Stimulated activated memory B cell treated with anti-CD40 and anti-IgM and Interleukin-4, amounts not matched to agents 10 μg/mL and 1 μg/mL and 100 μg/mL, for 72 hours (primary cell): Measurements from ENCODE around the gene MAGEB17.
"Not testable (repeated sequence)": the region's sequence is repeated elsewhere in the genome, so short reads cannot be mapped to it uniquely, and the experiment has no call there.

Experiments
- ATAC-seq: fragments of 150-1000 bp; cut with Tn5 transposase; 2 replicates; pipeline ENCODE4 v1.10.0; 2021
- H3K27ac Mint-ChIP-seq: one replicate; pipeline ENCODE4 v1.8.0; 2022; ENCODE audit warnings: mild to moderate bottlenecking, mixed read lengths
- H3K27me3 Mint-ChIP-seq: one replicate; pipeline ENCODE4 v1.8.0; 2022; ENCODE audit warnings: mixed read lengths
- H3K36me3 Mint-ChIP-seq: one replicate; pipeline ENCODE4 v1.8.0; 2022; ENCODE audit warnings: mixed read lengths
- H3K4me1 Mint-ChIP-seq: one replicate; pipeline ENCODE4 v1.8.0; 2022; ENCODE audit warnings: mixed read lengths
- H3K4me3 Mint-ChIP-seq: one replicate; pipeline ENCODE4 v1.8.0; 2022; ENCODE audit warnings: mild to moderate bottlenecking, moderate library complexity, mixed read lengths
- H3K9me3 Mint-ChIP-seq: one replicate; pipeline ENCODE4 v1.8.0; 2022; ENCODE audit warnings: mixed read lengths

The MAGEB17 gene

DNA sequence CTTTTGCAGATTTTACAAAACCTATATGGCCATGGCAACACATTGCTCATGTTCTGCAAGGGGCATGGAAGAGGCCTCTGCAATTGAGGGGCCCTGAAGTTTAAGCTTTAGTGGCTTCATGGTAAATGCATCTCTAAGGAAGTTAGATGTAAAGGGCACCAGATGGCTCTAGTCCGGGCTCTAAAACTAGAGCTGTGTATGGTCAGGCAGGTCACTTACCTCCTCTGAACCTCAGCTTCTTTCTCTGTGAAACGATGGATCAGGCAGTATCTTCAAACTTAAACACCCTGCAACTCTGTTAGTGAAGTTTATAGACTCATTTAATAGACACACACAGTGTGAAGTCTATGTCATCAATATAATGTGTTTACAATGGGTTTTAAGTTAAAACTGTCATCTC, 10.0 kb downstream of the MAGEB17 start:
- Mint-ChIP-seq H3K27ac (no peak overlapping the region), H3K36me3 (no peaks in the 10 kb centered on the region), H3K4me3 (no peak overlapping the region), H3K27me3 (no peaks in the 10 kb centered on the region), H3K4me1 (no peaks in the 10 kb centered on the region), H3K9me3 (no peaks in the 10 kb centered on the region)
- ATAC-seq, result no peak

DNA sequence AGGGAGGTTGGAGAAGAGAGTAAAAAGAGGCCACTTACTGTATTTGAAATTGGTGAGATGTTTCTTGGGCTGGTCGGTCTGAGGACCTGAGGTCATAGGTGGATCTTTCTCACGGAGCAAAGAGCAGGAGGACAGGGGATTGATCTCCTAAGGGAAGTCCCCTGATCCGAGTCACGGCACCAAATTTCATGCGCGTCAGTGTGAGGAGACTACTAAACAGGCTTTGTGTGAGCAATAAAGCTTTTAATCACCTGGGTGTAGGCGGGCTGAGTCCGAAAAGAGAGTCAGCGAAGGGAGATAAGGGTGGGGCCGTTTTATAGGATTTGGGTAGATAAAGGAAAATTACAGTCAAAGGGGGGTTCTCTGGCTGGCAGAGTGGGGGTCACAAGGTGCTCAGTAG, 16.6 kb downstream of the MAGEB17 start:
- peaks cover 15% of the 10 kb centered on the region for H3K27me3 Mint-ChIP-seq
- not testable (repeated sequence) for H3K27ac Mint-ChIP-seq, H3K4me1 Mint-ChIP-seq, H3K4me3 Mint-ChIP-seq, ATAC-seq, H3K9me3 Mint-ChIP-seq, H3K36me3 Mint-ChIP-seq

- no peak for ATAC-seq
- Mint-ChIP-seq H3K27me3 (peaks cover 15% of the 10 kb centered on the region), H3K36me3 (no peaks in the 10 kb centered on the region), H3K9me3 (no peaks in the 10 kb centered on the region), H3K4me3 (no peak overlapping the region), H3K27ac (no peak overlapping the region), H3K4me1 (peaks cover 7% of the 10 kb centered on the region)
Measured at GRCh38 chrX:16185725-16186136, 18.4 kb downstream of the MAGEB17 start.

- Mint-ChIP-seq H3K36me3 (no peaks in the 10 kb centered on the region), H3K27ac (no peak overlapping the region), H3K9me3 (no peaks in the 10 kb centered on the region), H3K27me3 (peaks cover 15% of the 10 kb centered on the region), H3K4me1 (peaks cover 7% of the 10 kb centered on the region), H3K4me3 (no peak overlapping the region)
- ATAC-seq, result no peak
Measured at GRCh38 chrX:16186380-16187007, 19.2 kb downstream of the MAGEB17 start.

DNA sequence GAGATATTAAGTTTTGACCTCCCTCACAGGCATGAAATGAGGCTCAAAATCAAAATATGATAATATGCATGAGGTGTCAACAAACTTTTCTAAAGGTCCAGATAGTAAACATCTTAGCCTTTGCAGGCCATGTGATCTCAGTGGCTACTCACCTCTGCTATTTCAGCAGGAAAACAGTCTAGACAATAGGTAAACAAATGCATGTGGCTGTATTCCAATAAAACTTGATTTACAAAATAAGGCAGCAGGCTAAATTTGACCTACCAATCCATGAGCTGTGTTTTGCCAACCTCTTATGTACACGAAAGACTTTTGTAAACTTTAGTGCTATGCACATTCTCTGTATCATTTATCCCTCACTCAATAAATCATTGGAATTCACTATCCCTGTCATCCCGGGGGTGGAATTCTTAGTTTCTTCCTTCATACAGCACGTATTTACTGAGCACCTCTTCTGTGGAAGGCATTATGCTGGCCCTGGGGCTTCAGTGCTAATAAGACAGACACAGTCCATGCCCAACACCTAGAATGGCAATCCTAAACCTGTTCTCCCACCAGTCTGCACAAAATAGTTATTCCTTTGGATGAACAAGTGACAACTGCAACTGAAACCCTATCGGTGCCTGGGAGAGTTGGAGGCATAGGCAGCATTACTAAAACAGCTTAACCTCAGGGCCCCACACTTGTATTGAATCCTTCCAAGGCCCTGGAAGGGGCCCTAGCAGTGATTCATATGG, 19.9 kb downstream of the MAGEB17 start:
- Mint-ChIP-seq H3K4me3 (no peak overlapping the region), H3K36me3 (no peaks in the 10 kb centered on the region), H3K27ac (no peak overlapping the region), H3K4me1 (peaks cover 7% of the 10 kb centered on the region), H3K27me3 (peaks cover 15% of the 10 kb centered on the region), H3K9me3 (no peaks in the 10 kb centered on the region)
- ATAC-seq, result no peak

DNA sequence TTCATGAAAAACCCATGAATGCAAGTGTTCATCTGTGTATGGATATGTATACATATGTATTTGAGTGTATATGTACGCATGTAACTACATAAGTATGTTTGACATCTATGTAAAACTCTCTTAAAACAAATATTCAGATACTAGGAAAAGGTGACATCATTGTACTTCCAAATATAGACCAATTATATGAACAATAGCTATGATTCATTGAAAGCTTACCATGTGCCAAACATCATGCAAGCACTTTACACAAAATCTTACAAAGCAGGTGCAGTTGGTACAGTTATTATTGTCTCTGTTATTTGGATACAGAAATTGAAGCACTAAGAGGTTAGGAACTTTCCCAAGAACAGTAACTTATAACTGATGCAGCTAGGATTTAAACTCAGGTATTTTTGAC, 21.4 kb downstream of the MAGEB17 start:
- ATAC-seq, result no peak
- no peak overlapping the region for H3K27ac Mint-ChIP-seq
- peaks cover 4% of the 10 kb centered on the region for H3K27me3 Mint-ChIP-seq
- H3K36me3 Mint-ChIP-seq, result no peaks in the 10 kb centered on the region
- H3K4me3 Mint-ChIP-seq, result no peak overlapping the region
- no peaks in the 10 kb centered on the region for H3K9me3 Mint-ChIP-seq
- H3K4me1 Mint-ChIP-seq, result peaks cover 7% of the 10 kb centered on the region

GRCh38 chrX:16191605-16192004, 24.3 kb downstream of the MAGEB17 start:
- H3K27ac Mint-ChIP-seq, result no peak overlapping the region
- no peaks in the 10 kb centered on the region for H3K4me1 Mint-ChIP-seq
- ATAC-seq, result no peak

DNA sequence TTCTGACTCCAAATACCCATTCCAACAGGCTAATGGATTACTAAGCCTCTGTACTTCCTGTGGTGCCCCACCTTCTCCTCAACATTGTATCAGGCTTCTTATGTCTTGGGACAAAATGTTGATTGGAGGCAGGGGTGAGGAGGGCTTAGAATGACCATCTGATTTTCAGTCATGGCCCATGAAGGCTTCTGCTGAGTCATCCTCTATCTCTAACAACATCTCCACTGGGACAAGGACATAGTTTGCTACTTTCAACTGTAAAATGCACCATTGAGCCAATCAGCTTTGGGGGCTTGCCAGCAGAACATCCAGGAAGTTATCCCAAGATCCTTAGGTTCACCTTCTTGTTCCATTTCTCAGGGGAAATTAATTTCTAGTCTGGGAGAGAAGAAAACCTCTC, 29.5 kb downstream of the MAGEB17 start:
- no peak overlapping the region for H3K27ac Mint-ChIP-seq
- H3K9me3 Mint-ChIP-seq, result peaks cover 3% of the 10 kb centered on the region
- no peaks in the 10 kb centered on the region for H3K27me3 Mint-ChIP-seq
- ATAC-seq, result no peak
- H3K4me1 Mint-ChIP-seq, result no peaks in the 10 kb centered on the region
- H3K4me3 Mint-ChIP-seq, result no peak overlapping the region
- H3K36me3 Mint-ChIP-seq, result no peaks in the 10 kb centered on the region

More at GRCh38 chrX:16191605-16192004, 24.3 kb downstream of the MAGEB17 start:
- H3K4me3 Mint-ChIP-seq, result no peak overlapping the region
- no peaks in the 10 kb centered on the region for H3K36me3 Mint-ChIP-seq
- H3K9me3 Mint-ChIP-seq, result no peaks in the 10 kb centered on the region
- H3K27me3 Mint-ChIP-seq, result no peaks in the 10 kb centered on the region

- Mint-ChIP-seq H3K27ac (no peak overlapping the region), H3K9me3 (peaks cover 5% of the 10 kb centered on the region), H3K4me3 (no peak overlapping the region), H3K4me1 (no peaks in the 10 kb centered on the region), H3K27me3 (peaks cover 8% of the 10 kb centered on the region), H3K36me3 (no peaks in the 10 kb centered on the region)
- no peak for ATAC-seq
Measured at GRCh38 chrX:16199343-16199742, 32.1 kb downstream of the MAGEB17 start.

DNA sequence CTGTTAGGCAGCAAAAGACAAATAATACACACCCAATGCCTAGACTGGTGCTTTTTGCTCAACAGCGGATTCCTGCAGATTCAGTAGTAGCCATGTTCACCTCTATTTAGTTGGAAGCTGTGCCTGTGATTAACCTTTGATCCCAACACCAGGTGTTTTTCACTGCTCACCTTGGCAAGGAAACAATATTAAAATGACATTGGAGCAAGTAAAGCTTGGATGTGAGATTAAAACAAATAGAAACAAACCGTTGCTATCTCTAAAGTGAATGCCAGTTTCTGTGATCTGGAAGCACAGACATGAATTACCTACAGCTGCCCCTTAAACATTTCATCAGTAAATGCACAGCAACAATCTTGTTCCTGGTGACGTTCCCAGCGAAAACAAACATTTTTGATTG, 35.7 kb downstream of the MAGEB17 start:
- Mint-ChIP-seq H3K27me3 (peaks cover 8% of the 10 kb centered on the region), H3K4me3 (no peak overlapping the region), H3K36me3 (no peaks in the 10 kb centered on the region), H3K4me1 (no peaks in the 10 kb centered on the region), H3K9me3 (peaks cover 5% of the 10 kb centered on the region), H3K27ac (no peak overlapping the region)
- ATAC-seq, result no peak

DNA sequence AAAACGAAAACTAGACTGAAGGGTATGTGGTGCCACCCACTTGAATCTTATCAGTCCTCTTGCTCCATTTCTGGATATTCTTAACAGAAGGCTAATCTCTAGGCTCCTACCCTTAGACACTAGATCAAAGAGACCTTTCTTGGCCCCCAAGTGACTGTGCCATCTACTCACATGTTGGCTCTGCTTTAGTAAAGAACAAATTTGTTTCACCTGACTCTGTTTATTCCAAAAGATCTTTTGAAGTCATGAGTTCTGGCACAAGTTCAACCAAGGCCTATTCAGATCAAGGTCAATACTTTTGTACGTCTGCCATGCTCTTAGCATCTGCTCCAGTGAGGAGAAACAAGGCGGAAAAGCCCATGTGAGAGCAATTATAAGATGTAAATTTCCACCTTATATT, 37.3 kb downstream of the MAGEB17 start:
- Mint-ChIP-seq H3K27ac (no peak overlapping the region), H3K27me3 (peaks cover 8% of the 10 kb centered on the region), H3K4me3 (no peak overlapping the region), H3K4me1 (no peaks in the 10 kb centered on the region), H3K9me3 (peaks cover 5% of the 10 kb centered on the region), H3K36me3 (no peaks in the 10 kb centered on the region)
- ATAC-seq, result no peak

DNA sequence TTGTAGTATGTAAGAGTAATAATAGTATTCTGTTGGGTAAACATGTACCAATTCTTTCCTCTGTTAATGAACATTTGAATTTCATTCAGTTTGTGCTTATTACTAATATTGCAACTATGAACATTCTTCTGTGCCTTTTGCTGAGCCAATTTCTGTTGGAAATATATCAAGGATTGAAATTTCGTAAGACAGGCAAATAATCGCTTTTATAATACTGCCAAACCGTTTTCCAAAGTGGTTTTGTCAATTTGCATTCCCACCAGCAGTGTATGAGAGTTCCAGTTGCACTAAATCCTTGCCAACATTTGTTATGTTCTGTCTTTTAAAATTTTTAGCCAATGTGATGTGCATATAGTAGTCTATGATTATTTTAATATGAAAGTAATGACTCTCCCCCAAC, 38.6 kb downstream of the MAGEB17 start:
- H3K9me3 Mint-ChIP-seq, result peaks cover 5% of the 10 kb centered on the region
- H3K4me3 Mint-ChIP-seq, result no peak overlapping the region
- H3K4me1 Mint-ChIP-seq, result no peaks in the 10 kb centered on the region
- H3K27ac Mint-ChIP-seq, result no peak overlapping the region
- no peaks in the 10 kb centered on the region for H3K36me3 Mint-ChIP-seq
- no peak for ATAC-seq
- H3K27me3 Mint-ChIP-seq, result peaks cover 8% of the 10 kb centered on the region

DNA sequence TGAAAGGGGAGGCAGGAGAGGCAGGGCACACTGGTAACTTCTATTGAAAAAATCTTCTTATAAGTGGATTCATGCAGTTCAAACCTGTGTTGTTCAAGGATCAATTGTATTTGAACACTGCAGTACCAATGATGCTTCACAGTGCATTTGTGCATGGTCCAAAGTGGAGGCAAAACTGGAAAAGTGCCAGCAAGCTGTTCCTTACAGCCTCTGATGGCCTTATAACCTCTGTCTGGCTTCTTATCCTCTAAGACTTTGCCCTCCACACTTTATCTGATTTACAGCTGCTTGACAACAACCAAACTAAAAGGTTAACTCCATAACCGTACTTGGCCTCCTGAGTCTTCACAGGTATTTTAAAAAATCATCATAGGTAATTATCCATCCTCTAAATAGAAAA, 40.4 kb downstream of the MAGEB17 start:
- no peak for ATAC-seq
- peaks cover 2% of the 10 kb centered on the region for H3K9me3 Mint-ChIP-seq
- H3K27ac Mint-ChIP-seq, result no peak overlapping the region
- H3K4me1 Mint-ChIP-seq, result no peaks in the 10 kb centered on the region
- peaks cover under 1% of the 10 kb centered on the region for H3K27me3 Mint-ChIP-seq
- H3K36me3 Mint-ChIP-seq, result no peaks in the 10 kb centered on the region
- H3K4me3 Mint-ChIP-seq, result no peak overlapping the region

GRCh38 chrX:16208601-16209000, 41.3 kb downstream of the MAGEB17 start:
- Mint-ChIP-seq H3K9me3 (peaks cover 2% of the 10 kb centered on the region), H3K4me3 (no peak overlapping the region), H3K27me3 (no peaks in the 10 kb centered on the region), H3K36me3 (no peaks in the 10 kb centered on the region), H3K27ac (no peak overlapping the region), H3K4me1 (no peaks in the 10 kb centered on the region)
- ATAC-seq, result no peak

GRCh38 chrX:16210061-16210460, 42.8 kb downstream of the MAGEB17 start:
- Mint-ChIP-seq H3K4me3 (no peak overlapping the region), H3K36me3 (no peaks in the 10 kb centered on the region), H3K27ac (no peak overlapping the region), H3K4me1 (no peaks in the 10 kb centered on the region), H3K27me3 (no peaks in the 10 kb centered on the region), H3K9me3 (no peaks in the 10 kb centered on the region)
- no peak for ATAC-seq

DNA sequence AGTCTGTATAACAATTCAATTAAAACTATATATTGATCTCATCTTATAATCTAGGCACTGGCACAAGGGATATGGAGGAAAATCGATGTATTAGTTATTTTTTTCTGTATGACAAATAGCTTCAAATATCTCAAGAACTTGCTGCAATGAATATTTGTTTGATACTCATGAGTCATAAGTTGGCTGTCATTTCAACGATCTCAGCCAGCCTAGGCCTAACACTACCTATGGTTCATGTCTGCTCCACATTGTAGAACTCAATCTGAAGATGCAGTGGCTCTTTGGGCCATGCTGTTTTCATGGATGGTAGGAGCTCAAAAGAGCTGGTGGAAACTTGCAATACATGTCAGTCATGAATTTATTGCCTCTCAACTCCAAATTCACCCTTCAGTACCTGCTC, 44.7 kb downstream of the MAGEB17 start:
- H3K4me1 Mint-ChIP-seq, result no peaks in the 10 kb centered on the region
- H3K27me3 Mint-ChIP-seq, result no peaks in the 10 kb centered on the region
- no peak overlapping the region for H3K27ac Mint-ChIP-seq
- no peak for ATAC-seq
- H3K4me3 Mint-ChIP-seq, result no peak overlapping the region
- no peaks in the 10 kb centered on the region for H3K36me3 Mint-ChIP-seq
- no peaks in the 10 kb centered on the region for H3K9me3 Mint-ChIP-seq
